PC-3 (cell line): ENCODE results near the gene BROX. TPM values are rescaled to one million over a fixed set of nuclear protein-coding genes. Genes with fewer than 3 reads are reported as not detected.

Source experiments
- ATAC-seq: fragments of 200-7000 bp; cut with Tn5 transposase; 2 replicates; pipeline ENCODE4 v1.9.1; 2020; ENCODE audit warnings: mild to moderate bottlenecking, moderate library complexity
- BruUV-seq: library from RNA; stranded (reverse); fragments of 400-500 nt; replicated peaks from 2 replicates; lab custom pipeline; 2021; lab: Mats Ljungman, UMichigan
- CTCF ChIA-PET: fragments of 300-600 bp; sonication (Branson Sonifier 250); formaldehyde crosslinking; loops from one replicate; lab custom pipeline; 2022; ENCODE audit warnings: antibody characterized with exemption; lab: Charles Lee
- POLR2A ChIA-PET: fragments of 300-600 bp; sonication (Branson Sonifier 250); formaldehyde crosslinking; loops from one replicate; lab custom pipeline; 2022; ENCODE audit warnings: antibody characterized with exemption; ENCODE audit not compliant: unreplicated experiment; lab: Charles Lee
- DNase-seq: peaks from one replicate; pipeline ENCODE4 v3.0.0-alpha.2; 2015
- H2AFZ ChIP-seq: fragments of 300-600 bp; sonication (generic); 2 replicates; pipeline ENCODE4 v1.6.0; 2016; ENCODE audit warnings: antibody characterized with exemption, low read length
- H3F3A ChIP-seq: fragments of 300-600 bp; sonication (generic); one replicate; pipeline ENCODE4 v1.6.0; 2017; ENCODE audit warnings: antibody characterized with exemption, low read length, control low read depth, mild to moderate bottlenecking; ENCODE audit not compliant: unreplicated experiment
- H3K27ac ChIP-seq: fragments of 300-600 bp; sonication (generic); 2 replicates; pipeline ENCODE4 v1.5.1; 2016; ENCODE audit warnings: mild to moderate bottlenecking, low read length
- H3K27me3 ChIP-seq: fragments of 300-600 bp; sonication (generic); 2 replicates; pipeline ENCODE4 v1.6.1; 2016; ENCODE audit warnings: low read length, mixed read lengths
- H3K36me3 ChIP-seq: fragments of 300-600 bp; sonication (generic); 2 replicates; pipeline ENCODE4 v1.6.1; 2016; ENCODE audit warnings: low read depth, mixed run types, low read length, mixed read lengths
- H3K4me1 ChIP-seq: fragments of 300-600 bp; sonication (generic); 2 replicates; pipeline ENCODE4 v1.5.1; 2016; ENCODE audit warnings: low read length; ENCODE audit not compliant: insufficient read depth
- H3K4me2 ChIP-seq: fragments of 300-600 bp; sonication (generic); 2 replicates; pipeline ENCODE4 v1.6.0; 2016; ENCODE audit warnings: low read length
- H3K4me3 ChIP-seq: fragments of 300-600 bp; sonication (generic); 2 replicates; pipeline ENCODE4 v1.5.1; 2016; ENCODE audit warnings: mild to moderate bottlenecking, low read length, mixed read lengths
- H3K79me2 ChIP-seq: fragments of 300-600 bp; sonication (generic); 2 replicates; pipeline ENCODE4 v1.6.1; 2017; ENCODE audit warnings: low read length, mixed read lengths
- H3K9ac ChIP-seq: fragments of 300-600 bp; sonication (generic); 2 replicates; pipeline ENCODE4 v1.6.0; 2016; ENCODE audit warnings: mild to moderate bottlenecking, low read length
- H3K9me2 ChIP-seq: fragments of 300-600 bp; sonication (generic); replicated peaks from 2 replicates; pipeline ENCODE4 v1.6.1; 2016; ENCODE audit warnings: mixed run types, low read length, mixed read lengths
- H3K9me3 ChIP-seq: fragments of 300-600 bp; sonication (generic); 2 replicates; pipeline ENCODE4 v1.6.1; 2016; ENCODE audit warnings: low read length, mixed read lengths
- H4K20me1 ChIP-seq: fragments of 300-600 bp; sonication (generic); 2 replicates; pipeline ENCODE4 v1.6.1; 2016; ENCODE audit warnings: low read length, mixed read lengths
- CTCF ChIP-seq: fragments of 300-600 bp; sonication (generic); conservative IDR thresholded peaks from 2 replicates; pipeline ENCODE4 v1.5.1; 2017; ENCODE audit warnings: antibody characterized with exemption, low read depth, mild to moderate bottlenecking, low read length
- EZH2 ChIP-seq: fragments of 300-600 bp; sonication (generic); IDR thresholded peaks from one replicate; pipeline ENCODE4 v1.6.1; 2017; ENCODE audit warnings: antibody characterized with exemption, mild to moderate bottlenecking, low read length; ENCODE audit not compliant: unreplicated experiment
- EZH2phosphoT487 ChIP-seq: fragments of 300-600 bp; sonication (generic); IDR thresholded peaks from 2 replicates; pipeline ENCODE4 v1.6.1; 2018; ENCODE audit warnings: mild to moderate bottlenecking, antibody characterized with exemption, low read length, borderline replicate concordance
- intact Hi-C: fragments of 100-400 bp; cut with micrococcal nuclease; formaldehyde crosslinking; loops from 2 replicates; pipeline ENCODE4 v1.9.0; 2023
- total RNA-seq: library from RNA; depleted of rRNA; stranded (reverse); fragments of >200 nt; gene quantifications from 2 replicates; pipeline ENCODE4 v1.2.3, GENCODE V29; 2014

The BROX gene
- total RNA-seq, 1 experiment from 2014 or later: 68.4 TPM

- Histone ChIP-seq H3K9me3 (no peaks in the 10 kb centered on the region), H3K9ac (peak overlapping the region; percentile 83), H3K9me2 (no peaks in the 10 kb centered on the region), H3K36me3 (peaks cover 17% of the 10 kb centered on the region), H3K27me3 (no peaks in the 10 kb centered on the region), H3K4me3 (peak overlapping the region; percentile 79), H2AFZ (peak overlapping the region; percentile 98), H3K27ac (peak overlapping the region; percentile 78), H3K4me2 (peak overlapping the region; percentile 90), H3K79me2 (peaks cover 56% of the 10 kb centered on the region), H4K20me1 (0 out of 2 replicates have a peak, but pooled peaks cover 7% of the 10 kb centered on the region), H3K4me1 (peaks cover 19% of the 10 kb centered on the region), H3F3A (peaks cover 5% of the 10 kb centered on the region)
- BruUV-seq: no TSS peak
- ATAC-seq (peak; percentile 63), DNase-seq (peak; percentile 99)
- CTCF ChIA-PET: no interaction called here
- TF ChIP-seq EZH2phosphoT487 (no peak), EZH2 (no peak), CTCF (no peak)
- intact Hi-C loops: loop anchor here (1.0 to 5.0 kb wide), 4 partner anchors 71 to 1926 kb away; partner anchors contain the start of gene MTARC1
- POLR2A ChIA-PET: interaction anchor here (1.0 to 1.1 kb wide), 2 partner anchors 23 to 123 kb away, joined by 3 to 8 read pairs; partner anchors contain the start of genes FAM177B and TAF1A
Measured at GRCh38 chr1:222713091-222713961, 962 bp downstream of the BROX start.

- Histone ChIP-seq H3K27me3 (no peaks in the 10 kb centered on the region), H3K27ac (no peak overlapping the region), H4K20me1 (no peaks in the 10 kb centered on the region), H3K4me3 (no peak overlapping the region), H3K79me2 (peaks cover 27% of the 10 kb centered on the region), H3K4me1 (0 out of 2 replicates have a peak, but pooled peaks cover 5% of the 10 kb centered on the region), H3F3A (peaks cover 5% of the 10 kb centered on the region), H3K9me2 (no peaks in the 10 kb centered on the region), H3K9ac (no peak overlapping the region), H3K36me3 (peaks cover 42% of the 10 kb centered on the region), H3K4me2 (no peak overlapping the region), H2AFZ (no peak overlapping the region), H3K9me3 (no peaks in the 10 kb centered on the region)
- intact Hi-C loops: no loop called here
- POLR2A ChIA-PET: no interaction called here
- BruUV-seq: no TSS peak
- CTCF ChIA-PET: no interaction called here
- no peak for ATAC-seq
- TF ChIP-seq CTCF (no peak), EZH2 (no peak), EZH2phosphoT487 (no peak)
- DNase-seq: no peak
Measured at GRCh38 chr1:222716393-222716792, 4.0 kb downstream of the BROX start.

- Histone ChIP-seq H3K4me3 (no peak overlapping the region), H3K79me2 (no peaks in the 10 kb centered on the region), H3K9me3 (no peaks in the 10 kb centered on the region), H4K20me1 (no peaks in the 10 kb centered on the region), H3K9me2 (no peaks in the 10 kb centered on the region), H3K9ac (no peak overlapping the region), H3K27me3 (no peaks in the 10 kb centered on the region), H3F3A (no peaks in the 10 kb centered on the region), H3K4me2 (no peak overlapping the region), H2AFZ (no peak overlapping the region), H3K36me3 (peaks cover 81% of the 10 kb centered on the region), H3K27ac (no peak overlapping the region), H3K4me1 (no peaks in the 10 kb centered on the region)
- ATAC-seq (no peak), DNase-seq (no peak)
- ChIA-PET CTCF (no interaction called here), POLR2A (no interaction called here)
- intact Hi-C loops: no loop called here
- TF ChIP-seq EZH2: no peak
- no peak for TF ChIP-seq CTCF
- TF ChIP-seq EZH2phosphoT487: no peak
- BruUV-seq: no TSS peak
Measured at GRCh38 chr1:222728746-222729145, 16.4 kb downstream of the BROX start.
